ENCODE results near the gene B3GLCT.
A peak's percentile ranks its signal among the peaks of the same experiment; 100 is the strongest.
"Not testable (repeated sequence)": the region's sequence is repeated elsewhere in the genome, so short reads cannot be mapped to it uniquely, and the experiment has no call there.

Gene B3GLCT

DNA sequence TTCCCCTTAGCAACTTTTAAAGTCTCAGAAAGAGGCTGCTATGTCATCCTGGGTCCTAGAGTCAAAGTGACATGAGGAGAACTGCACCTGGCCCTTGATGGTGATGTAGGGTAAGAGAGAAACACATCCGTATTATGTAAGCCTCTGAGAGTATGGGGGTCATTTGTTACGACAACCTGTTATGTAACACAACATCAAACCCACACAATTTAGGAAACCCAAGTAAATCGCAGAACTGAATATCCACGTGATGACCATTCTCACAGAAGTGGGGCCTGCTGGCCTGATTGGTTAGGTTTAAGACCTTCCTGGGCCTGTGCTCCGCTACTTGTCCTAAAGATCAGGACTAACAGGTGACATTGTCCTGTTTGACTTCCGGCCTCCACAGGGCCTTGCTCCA is 15.3 kb upstream of the B3GLCT start:
- DNase-seq = no peak

GRCh38 chr13:31184981-31185645 is 14.7 kb upstream of the B3GLCT start:
- DNase-seq = no peak

- no peak for DNase-seq
These were observed 8.0 kb upstream of the B3GLCT start for GRCh38 chr13:31191748-31192147.

DNA sequence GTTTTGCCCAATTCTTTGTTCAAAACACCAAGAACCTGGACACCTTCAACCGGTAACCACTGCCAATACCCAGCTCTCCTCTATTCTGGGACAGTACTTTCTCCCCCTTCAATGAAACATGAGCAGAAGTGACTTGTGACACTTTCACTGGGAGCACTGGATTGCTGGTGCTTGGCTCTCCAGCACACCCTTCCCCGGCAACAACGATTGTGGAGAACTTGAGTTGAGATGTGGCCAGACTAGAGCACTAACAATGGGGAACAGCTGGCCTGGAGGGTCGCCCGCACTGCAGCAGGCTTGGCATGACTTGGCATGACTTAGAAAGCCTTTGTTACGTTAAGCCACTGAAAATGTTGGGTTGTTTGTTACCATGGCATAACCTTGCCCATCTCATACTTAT is 7.5 kb upstream of the B3GLCT start:
- peak in 35 of 51 donors; percentile 3 to 84 (median 42) for DNase-seq

DNA sequence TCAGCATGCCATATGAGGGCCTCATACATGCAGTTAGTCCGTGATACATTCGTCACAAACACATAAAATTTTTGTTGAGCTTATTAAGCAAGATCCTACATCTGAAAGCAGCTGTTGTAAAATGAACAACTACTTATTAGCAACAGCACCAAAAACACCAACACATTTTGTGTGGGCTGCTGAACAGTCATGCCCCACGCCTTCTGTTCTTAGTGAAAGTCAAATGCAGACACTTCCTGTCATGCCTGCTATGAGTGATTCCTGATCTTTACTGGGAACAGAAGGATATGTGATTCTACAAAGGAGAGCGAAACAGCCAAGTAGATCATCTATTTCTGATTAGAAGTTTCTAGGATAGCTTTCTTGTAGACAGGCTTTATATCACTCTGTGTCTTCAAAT is 4.2 kb upstream of the B3GLCT start:
- no peak for DNase-seq

- DNase-seq = no peak
These were observed 2.8 kb upstream of the B3GLCT start for GRCh38 chr13:31196992-31197391.

- no peak for DNase-seq
These were observed 1.3 kb upstream of the B3GLCT start for GRCh38 chr13:31198519-31198918.

DNA sequence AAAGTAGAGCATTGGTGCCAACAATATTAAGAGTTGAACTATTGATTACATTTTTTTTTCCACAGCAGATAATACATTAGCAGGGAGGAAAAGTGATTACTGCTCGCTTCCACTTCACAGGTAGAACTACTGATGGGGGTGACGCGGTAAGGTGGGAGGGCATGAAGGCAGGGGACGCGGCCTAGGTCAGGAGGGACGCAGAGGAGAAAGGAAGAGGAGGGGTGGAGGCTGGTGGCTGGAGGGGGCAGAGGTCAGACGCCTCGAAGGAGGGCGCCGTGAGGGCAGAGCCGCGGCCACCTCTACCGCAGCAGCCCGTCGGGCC is 287 bp upstream of the B3GLCT start:
- no peak for DNase-seq

DNA sequence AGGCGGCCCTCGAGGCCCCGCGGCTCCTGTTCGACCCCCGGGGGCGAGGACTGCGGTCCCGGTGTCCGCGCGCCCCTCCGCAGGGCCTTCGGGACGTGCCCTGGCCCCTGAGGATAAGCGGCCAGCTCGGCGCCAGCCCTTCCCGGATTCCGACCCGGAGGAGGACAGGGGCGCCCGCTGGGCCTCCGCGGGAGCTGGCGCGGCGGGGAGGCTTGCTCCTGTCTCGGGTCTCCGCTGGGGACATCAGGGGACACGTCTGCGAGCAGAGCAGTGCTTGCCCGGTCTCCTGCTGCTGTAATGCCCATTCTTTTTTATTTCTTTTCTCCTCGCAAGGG is 829 bp downstream of the B3GLCT start:
- DNase-seq = peak in 25 of 51 donors; percentile 5 to 61 (median 44)

DNA sequence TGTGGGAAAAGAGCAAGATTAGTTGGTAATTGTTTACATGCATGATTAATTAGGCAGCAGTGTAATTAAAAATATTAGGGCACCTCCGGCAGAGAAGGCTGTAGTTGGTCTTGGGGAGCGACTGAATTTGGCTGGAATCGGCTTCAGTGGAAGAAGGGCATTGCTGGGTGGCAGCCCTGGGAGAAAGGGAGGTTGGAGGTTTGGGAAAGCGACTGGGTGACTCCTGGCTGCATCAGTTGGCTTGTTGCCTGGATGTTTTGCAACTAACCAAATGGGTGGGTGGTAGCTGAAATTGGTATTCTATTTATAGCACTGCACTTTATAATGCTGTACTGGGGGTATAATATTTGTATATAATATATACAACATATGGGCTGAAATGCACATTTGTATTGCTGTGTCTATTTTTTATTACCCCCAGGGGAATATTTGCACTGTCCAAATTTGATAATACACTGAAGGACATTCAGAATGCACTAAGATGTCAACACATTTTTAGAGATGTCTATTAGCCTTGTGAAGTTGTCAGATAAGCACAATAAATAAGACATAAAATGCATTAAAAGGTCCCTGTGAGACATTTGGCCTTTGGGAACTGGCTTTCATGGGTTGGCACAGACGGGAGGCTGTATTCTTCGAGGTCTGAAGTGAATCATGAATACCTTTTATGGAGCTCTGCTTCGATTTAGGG is 1.7 kb downstream of the B3GLCT start:
- peak in 1 of 51 donors; percentile 12 for DNase-seq

DNA sequence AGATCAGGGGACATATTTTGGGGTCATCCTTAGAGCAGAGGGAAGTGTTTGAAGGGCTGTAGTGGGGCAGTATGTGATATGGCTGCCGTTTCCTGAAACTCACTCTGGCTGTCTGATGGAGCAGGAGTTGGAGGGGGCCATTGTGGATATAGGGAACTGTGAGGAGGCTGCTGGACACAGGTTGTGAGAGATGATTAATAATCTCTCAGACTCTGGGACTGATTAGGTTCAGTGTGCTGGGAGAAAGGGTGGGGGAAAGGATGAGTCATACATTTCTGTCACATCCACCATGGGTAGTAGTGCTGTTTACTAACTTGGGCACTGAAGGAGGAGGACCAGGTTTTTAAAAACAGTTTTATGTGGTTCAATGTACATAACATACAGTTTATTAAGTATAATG is 4.8 kb downstream of the B3GLCT start:
- DNase-seq = peak in 1 of 51 donors; percentile 25

DNA sequence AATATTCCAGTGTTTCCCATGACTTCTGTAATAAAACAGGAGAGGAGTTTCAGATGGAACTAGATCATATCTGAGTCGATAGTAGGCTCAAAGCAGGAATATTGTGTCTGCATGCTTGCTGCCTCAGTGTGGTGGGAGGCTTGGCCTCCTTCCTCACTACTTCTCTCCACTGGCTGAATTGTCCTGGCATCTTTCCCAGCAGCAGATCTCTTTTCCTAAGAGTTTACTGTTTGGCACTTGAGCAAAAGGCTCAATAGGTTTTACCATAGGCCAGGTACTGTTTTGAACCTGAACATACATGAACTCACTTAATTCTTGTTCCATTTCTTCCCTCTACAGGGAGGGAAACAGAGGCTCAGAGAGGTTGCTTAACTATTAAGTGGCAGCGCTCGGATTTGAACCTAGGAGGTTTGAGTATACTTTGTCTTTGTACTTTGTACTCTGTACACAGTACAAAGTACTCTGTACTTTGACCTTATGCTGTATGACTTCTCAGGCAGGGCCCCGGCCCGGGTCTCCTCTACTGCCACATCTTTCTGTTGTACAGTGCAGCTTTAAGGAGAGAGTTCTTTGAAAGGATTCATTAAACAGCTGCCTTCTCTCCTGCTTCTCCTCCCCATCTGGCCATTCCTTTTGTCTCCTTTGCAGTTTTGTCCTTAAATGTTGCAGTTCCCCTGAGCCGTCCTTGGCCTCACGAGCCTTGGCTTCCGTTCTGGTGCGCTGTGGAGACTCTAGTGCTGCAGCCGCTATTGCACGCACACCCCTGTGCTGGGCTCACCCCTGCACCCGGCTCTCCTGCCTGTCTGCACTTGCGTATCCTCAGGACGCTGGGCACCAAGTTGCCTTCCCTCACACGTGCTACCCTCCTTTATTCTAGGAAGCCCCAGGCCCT is 8.1 kb downstream of the B3GLCT start:
- DNase-seq = peak in 3 of 51 donors; percentile 7 to 9 (median 8)

DNA sequence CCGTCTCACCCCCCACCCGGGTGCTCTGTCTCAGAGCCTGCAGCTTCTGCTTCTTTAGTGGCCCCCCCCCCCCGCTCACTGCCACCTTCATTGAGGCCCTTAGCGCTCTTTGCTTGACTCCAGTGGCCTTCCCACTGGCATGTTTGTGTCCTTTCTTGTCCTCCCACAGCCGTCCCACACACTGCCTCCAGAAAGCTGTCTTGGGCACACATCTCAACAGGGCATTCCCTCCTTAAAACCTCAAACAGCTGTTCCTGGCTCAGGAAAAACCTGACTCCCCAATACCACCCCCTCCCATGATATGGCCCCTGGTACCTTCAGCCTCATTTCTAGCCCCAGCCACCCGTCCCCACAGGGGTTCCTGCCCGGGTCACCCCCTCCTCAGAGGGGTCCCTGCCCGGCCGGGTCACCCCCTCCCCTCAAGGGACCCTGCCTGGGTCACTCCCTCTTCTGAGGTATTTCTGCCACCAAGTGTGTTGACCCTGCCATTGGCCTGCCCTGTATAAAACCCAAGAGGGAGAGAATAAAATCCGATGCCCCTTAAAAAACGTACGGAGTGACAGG is 8.9 kb downstream of the B3GLCT start:
- DNase-seq = no peak

GRCh38 chr13:31209172-31209840 is 9.5 kb downstream of the B3GLCT start:
- peak in 30 of 51 donors; percentile 5 to 70 (median 35) for DNase-seq

- no peak for DNase-seq
These were observed 10.1 kb downstream of the B3GLCT start for GRCh38 chr13:31209841-31210210.

DNA sequence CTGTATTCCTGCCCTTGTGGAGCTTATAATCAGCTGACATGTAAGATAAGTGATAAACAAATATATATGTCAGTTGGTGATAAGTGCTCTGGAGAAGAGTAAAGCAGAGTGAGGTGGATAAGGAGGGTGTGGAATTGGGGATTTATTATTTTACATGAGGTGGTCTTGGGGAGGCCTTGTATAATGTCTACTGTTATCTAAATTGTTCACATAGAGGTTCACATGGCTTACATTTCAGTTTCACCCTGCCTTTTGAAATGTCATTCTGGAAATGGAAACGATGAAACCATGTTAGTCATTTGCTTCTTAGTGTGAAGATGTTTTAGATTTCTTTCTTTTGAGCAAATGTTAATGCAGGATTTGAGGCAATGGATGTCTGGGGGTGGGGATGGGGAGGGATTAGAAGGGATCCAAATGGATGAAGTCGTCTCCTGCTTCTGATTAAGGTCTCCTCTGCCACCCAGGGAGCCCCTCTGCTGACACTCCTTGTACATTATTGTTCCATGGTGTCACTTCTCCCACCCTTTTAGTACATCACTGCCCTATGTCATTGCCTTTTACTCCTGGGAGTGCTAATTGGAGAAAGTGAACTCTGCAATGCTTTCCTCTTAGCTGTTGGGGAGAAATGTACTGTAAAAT is 14.0 kb downstream of the B3GLCT start:
- DNase-seq = no peak

DNA sequence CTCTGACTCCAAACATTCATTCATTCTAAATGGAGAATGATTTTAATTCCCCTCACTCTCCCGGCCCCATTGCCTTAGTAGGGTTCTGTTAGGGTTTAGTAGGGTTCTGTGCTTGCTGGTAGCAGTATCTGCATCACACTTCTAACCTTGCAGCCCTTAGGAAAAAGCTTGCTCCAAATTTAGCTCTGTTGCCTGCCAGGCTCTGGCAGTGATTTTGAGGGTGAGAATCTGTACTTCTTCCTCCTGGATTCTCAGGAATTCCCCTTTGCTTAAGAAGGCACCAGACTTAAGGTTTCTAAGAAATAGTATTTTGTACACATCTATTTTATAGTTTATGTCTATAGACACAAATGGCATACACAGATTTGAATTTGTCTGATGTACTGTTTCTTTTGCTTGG is 14.7 kb downstream of the B3GLCT start:
- no peak for DNase-seq

DNA sequence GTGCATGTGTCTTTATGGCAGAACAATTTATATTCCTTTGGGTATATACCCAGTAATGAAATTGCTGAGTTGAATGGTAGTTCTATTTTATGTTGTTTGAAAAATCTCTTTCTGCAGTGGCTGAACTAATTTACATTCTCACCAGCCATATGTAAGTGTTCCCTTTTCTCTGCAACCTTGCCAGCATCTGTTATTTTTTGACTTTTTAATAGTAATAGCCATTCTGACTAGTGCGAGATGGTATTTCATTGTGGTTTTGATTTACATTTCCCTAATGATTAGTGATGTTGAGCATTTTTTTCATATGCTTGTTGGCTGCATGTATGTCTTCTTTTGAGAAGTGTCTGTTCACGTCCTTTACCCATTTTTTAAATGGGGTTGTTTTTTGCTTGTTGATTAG is 17.1 kb downstream of the B3GLCT start:
- not testable (repeated sequence) for DNase-seq

DNA sequence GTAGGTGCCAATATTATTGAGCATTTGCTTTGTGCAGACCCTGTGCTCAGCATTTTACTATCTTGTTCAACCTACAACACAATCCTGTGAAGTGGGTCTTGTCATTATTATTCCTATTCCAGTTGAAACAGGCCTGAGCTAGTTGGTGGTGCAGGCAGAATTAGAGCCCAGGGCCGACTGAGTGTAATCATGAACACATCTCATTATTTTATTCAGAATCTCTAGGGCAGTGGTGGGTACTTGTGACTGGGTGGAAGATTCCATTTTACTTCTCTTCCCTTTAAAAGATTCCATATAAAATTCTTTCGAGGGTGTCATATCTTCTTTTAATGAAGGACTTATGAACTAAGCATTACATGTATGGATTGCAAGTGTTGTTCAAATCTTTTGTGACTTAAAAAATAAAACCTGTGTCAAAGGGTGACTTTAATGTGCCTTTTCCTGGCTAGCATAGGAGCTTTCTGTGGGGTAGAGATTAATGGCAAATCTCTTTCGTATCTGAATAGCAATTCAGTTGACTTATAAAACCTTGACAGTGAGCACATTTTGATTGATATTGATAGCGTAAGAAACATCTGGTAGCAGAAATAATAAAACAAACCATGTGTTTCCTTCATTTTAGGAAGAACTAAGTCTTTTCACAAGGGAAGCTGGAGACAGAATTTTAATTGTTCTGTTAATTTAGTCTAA is 20.3 kb downstream of the B3GLCT start:
- DNase-seq = no peak

GRCh38 chr13:31221057-31221456 is 21.3 kb downstream of the B3GLCT start:
- DNase-seq = no peak

DNA sequence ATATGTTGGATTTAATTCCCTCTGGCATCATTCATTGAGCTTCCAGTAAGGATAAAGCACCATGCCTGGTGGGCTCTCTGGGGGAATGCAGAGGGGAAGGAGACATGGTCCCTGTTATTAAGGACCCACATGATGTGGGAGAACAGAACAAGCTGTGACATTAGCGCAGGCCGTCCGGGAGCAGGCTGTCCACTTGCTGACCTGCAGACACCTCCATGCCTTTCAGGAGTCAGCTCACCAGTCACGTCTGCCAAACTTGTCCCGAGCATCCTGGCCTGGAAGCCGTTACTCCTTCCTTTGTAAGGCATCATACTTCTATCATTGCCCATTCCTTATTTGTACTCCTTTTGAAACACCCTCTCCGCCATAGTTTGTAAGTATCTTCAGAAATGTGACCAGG is 23.4 kb downstream of the B3GLCT start:
- DNase-seq = no peak

Measured in hypothalamus (tissue), 51 donors.